Mesendoderm (in vitro differentiated cells): Measurements from ENCODE around the gene NPPA.
A peak's percentile ranks its signal among the peaks of the same experiment; 100 is the strongest.

Experiments
- DNase-seq: peaks from one replicate; pipeline ENCODE4 v3.0.0; 2013
- H2AK5ac ChIP-seq: 2 replicates; pipeline ENCODE4 v1.6.1; 2013; ENCODE audit warnings: low read length, inconsistent platforms
- H2BK120ac ChIP-seq: 2 replicates; pipeline ENCODE4 v1.6.1; 2013; ENCODE audit warnings: low read depth, mild to moderate bottlenecking, low read length, moderate library complexity, mixed read lengths
- H2BK15ac ChIP-seq: replicated peaks from 2 replicates; pipeline ENCODE4 v1.6.1; 2013; ENCODE audit warnings: low read depth, mild to moderate bottlenecking, moderate library complexity
- H2BK5ac ChIP-seq: 2 replicates; pipeline ENCODE4 v1.6.1; 2013; ENCODE audit warnings: low read length, inconsistent platforms
- H3K18ac ChIP-seq: 2 replicates; pipeline ENCODE4 v1.6.1; 2013; ENCODE audit warnings: mild to moderate bottlenecking, low read length, mixed read lengths
- H3K23ac ChIP-seq: one replicate; pipeline ENCODE4 v1.6.1; 2013; ENCODE audit warnings: low read length
- H3K27ac ChIP-seq: 2 replicates; pipeline ENCODE4 v1.5.1; 2013; ENCODE audit warnings: low read depth, mild to moderate bottlenecking, inconsistent platforms, low read length, moderate library complexity
- H3K27me3 ChIP-seq: 2 replicates; pipeline ENCODE4 v1.6.1; 2013; ENCODE audit warnings: low read length, control low read depth, mild to moderate bottlenecking, inconsistent platforms; ENCODE audit not compliant: insufficient read depth, poor library complexity
- H3K36me3 ChIP-seq: 2 replicates; pipeline ENCODE4 v1.6.1; 2013; ENCODE audit warnings: low read length, inconsistent platforms; ENCODE audit not compliant: control insufficient read depth, insufficient read depth
- H3K4ac ChIP-seq: one replicate; pipeline ENCODE4 v1.6.1; 2013; ENCODE audit warnings: low read depth, mild to moderate bottlenecking, low read length, moderate library complexity
- H3K4me1 ChIP-seq: 2 replicates; pipeline ENCODE4 v1.6.1; 2013; ENCODE audit warnings: low read depth, low read length, inconsistent platforms; ENCODE audit not compliant: control insufficient read depth
- H3K4me2 ChIP-seq: 2 replicates; pipeline ENCODE4 v1.6.1; 2013; ENCODE audit warnings: low read length
- H3K4me3 ChIP-seq: 2 replicates; pipeline ENCODE4 v1.5.1; 2013; ENCODE audit warnings: mild to moderate bottlenecking, low read length
- H3K56ac ChIP-seq: one replicate; pipeline ENCODE4 v1.6.1; 2013; ENCODE audit warnings: low read length
- H3K79me1 ChIP-seq: 2 replicates; pipeline ENCODE4 v1.6.1; 2013; ENCODE audit warnings: low read length, inconsistent platforms
- H3K79me2 ChIP-seq: 2 replicates; pipeline ENCODE4 v1.6.1; 2013; ENCODE audit warnings: mild to moderate bottlenecking, low read length; ENCODE audit not compliant: control insufficient read depth, insufficient read depth
- H3K9ac ChIP-seq: 2 replicates; pipeline ENCODE4 v1.6.1; 2013; ENCODE audit warnings: low read length, inconsistent platforms
- H4K5ac ChIP-seq: one replicate; pipeline ENCODE4 v1.6.1; 2013; ENCODE audit warnings: low read length
- H4K8ac ChIP-seq: one replicate; pipeline ENCODE4 v1.6.1; 2013; ENCODE audit warnings: low read depth, mild to moderate bottlenecking, control low read depth, low read length, moderate library complexity
- WGBS: extraction: QIAGEN DNeasy Blood & Tissue Kit; methylation state at CpG from one replicate; pipeline ENCODE4 v1.1.7; 2013; ENCODE audit warnings: low lambda C conversion rate, missing lambda C conversion rate; ENCODE audit not compliant: insufficient coverage; ENCODE audit errors: extremely low coverage; 5-methylcytosine and 5-hydroxymethylcytosine counted together

Gene NPPA

GRCh38 chr1:11878081-11878890 is 30.7 kb upstream of the NPPA start:
- H4K8ac ChIP-seq: no peak overlapping the region

GRCh38 chr1:11877074-11877473 is 29.5 kb upstream of the NPPA start:
- WGBS: no CpG with 5 or more reads among the region's 6 CpGs
- H2BK15ac ChIP-seq: no peak overlapping the region
- no peak overlapping the region for H3K56ac ChIP-seq

More at GRCh38 chr1:11878081-11878890, 30.7 kb upstream of the NPPA start:
- Histone ChIP-seq H3K79me1 (no peaks in the 10 kb centered on the region), H2BK5ac (no peak overlapping the region), H2BK120ac (no peak overlapping the region), H3K27ac (no peak overlapping the region), H2BK15ac (no peak overlapping the region), H3K56ac (no peak overlapping the region), H3K23ac (no peak overlapping the region), H3K36me3 (no peaks in the 10 kb centered on the region), H3K18ac (no peak overlapping the region), H4K5ac (no peak overlapping the region), H3K79me2 (no peaks in the 10 kb centered on the region), H3K9ac (no peak overlapping the region), H3K4me1 (peaks cover 8% of the 10 kb centered on the region), H2AK5ac (no peak overlapping the region), H3K4me3 (no peak overlapping the region), H3K27me3 (no peaks in the 10 kb centered on the region), H3K4ac (no peak overlapping the region), H3K4me2 (no peak overlapping the region)
- DNase-seq: no peak
- WGBS: no CpG with 5 or more reads among the region's 31 CpGs

GRCh38 chr1:11875094-11875493 is 27.5 kb upstream of the NPPA start:
- Histone ChIP-seq H3K27me3 (no peaks in the 10 kb centered on the region), H2BK15ac (no peak overlapping the region), H2BK5ac (no peak overlapping the region), H3K36me3 (no peaks in the 10 kb centered on the region), H2BK120ac (no peak overlapping the region), H3K79me1 (no peaks in the 10 kb centered on the region), H3K4me1 (peaks cover 2% of the 10 kb centered on the region), H3K56ac (no peak overlapping the region), H3K23ac (no peak overlapping the region), H3K9ac (no peak overlapping the region), H4K8ac (no peak overlapping the region), H3K27ac (no peak overlapping the region), H3K18ac (no peak overlapping the region), H3K4me3 (no peak overlapping the region), H3K4ac (no peak overlapping the region), H3K79me2 (no peaks in the 10 kb centered on the region), H3K4me2 (no peak overlapping the region), H2AK5ac (no peak overlapping the region), H4K5ac (no peak overlapping the region)
- no peak for DNase-seq
- no CpG with 5 or more reads among the region's 10 CpGs for WGBS

More at GRCh38 chr1:11877074-11877473, 29.5 kb upstream of the NPPA start:
- H3K79me2 ChIP-seq: no peaks in the 10 kb centered on the region
- H3K23ac ChIP-seq: no peak overlapping the region
- no peak overlapping the region for H4K8ac ChIP-seq
- no peak overlapping the region for H2BK120ac ChIP-seq
- no peak overlapping the region for H4K5ac ChIP-seq
- no peak overlapping the region for H3K4me2 ChIP-seq
- no peak overlapping the region for H3K27ac ChIP-seq
- H3K27me3 ChIP-seq: no peaks in the 10 kb centered on the region
- peaks cover 2% of the 10 kb centered on the region for H3K4me1 ChIP-seq
- no peak for DNase-seq
- no peak overlapping the region for H2BK5ac ChIP-seq
- no peaks in the 10 kb centered on the region for H3K36me3 ChIP-seq
- no peak overlapping the region for H3K4ac ChIP-seq
- H3K4me3 ChIP-seq: no peak overlapping the region
- H2AK5ac ChIP-seq: no peak overlapping the region
- no peak overlapping the region for H3K9ac ChIP-seq
- H3K79me1 ChIP-seq: no peaks in the 10 kb centered on the region
- no peak overlapping the region for H3K18ac ChIP-seq

- H3K4me3 ChIP-seq: no peak overlapping the region
- H3K56ac ChIP-seq: no peak overlapping the region
- H3K4ac ChIP-seq: no peak overlapping the region
- H3K23ac ChIP-seq: no peak overlapping the region
- no peaks in the 10 kb centered on the region for H3K36me3 ChIP-seq
- H3K9ac ChIP-seq: no peak overlapping the region
- no peak overlapping the region for H3K18ac ChIP-seq
- H2BK5ac ChIP-seq: no peak overlapping the region
- no peak for DNase-seq
- H2BK120ac ChIP-seq: no peak overlapping the region
- no peak overlapping the region for H4K8ac ChIP-seq
- H3K27ac ChIP-seq: no peak overlapping the region
- no peaks in the 10 kb centered on the region for H3K79me1 ChIP-seq
- no peak overlapping the region for H4K5ac ChIP-seq
- no CpG with 5 or more reads among the region's 6 CpGs for WGBS
- no peaks in the 10 kb centered on the region for H3K79me2 ChIP-seq
- peak overlapping the region; percentile 16 for H2AK5ac ChIP-seq
- no peak overlapping the region for H3K4me2 ChIP-seq
- peaks cover 2% of the 10 kb centered on the region for H3K4me1 ChIP-seq
- H2BK15ac ChIP-seq: no peak overlapping the region
- H3K27me3 ChIP-seq: no peaks in the 10 kb centered on the region
Observed at GRCh38 chr1:11874624-11875023, 27.0 kb upstream of the NPPA start.

- Histone ChIP-seq H3K36me3 (no peaks in the 10 kb centered on the region), H3K4me2 (no peak overlapping the region), H4K5ac (no peak overlapping the region), H3K79me1 (no peaks in the 10 kb centered on the region), H3K4ac (no peak overlapping the region), H2BK15ac (no peak overlapping the region), H3K9ac (no peak overlapping the region), H2BK5ac (no peak overlapping the region), H2BK120ac (no peak overlapping the region), H3K23ac (no peak overlapping the region), H3K4me1 (peaks cover 2% of the 10 kb centered on the region), H3K4me3 (no peak overlapping the region), H3K27me3 (no peaks in the 10 kb centered on the region), H3K56ac (no peak overlapping the region), H3K79me2 (no peaks in the 10 kb centered on the region), H3K18ac (no peak overlapping the region), H4K8ac (no peak overlapping the region), H3K27ac (no peak overlapping the region), H2AK5ac (no peak overlapping the region)
- DNase-seq: no peak
- WGBS: no CpG with 5 or more reads among the region's 10 CpGs
Observed at GRCh38 chr1:11874258-11874562, 26.6 kb upstream of the NPPA start.
